Colonic mucosa (tissue), 4 donors: ENCODE measurements around the gene ARFGEF2. TPM values are rescaled to one million over a fixed set of nuclear protein-coding genes. Genes with fewer than 3 reads are reported as not detected.

ENCODE experiments used
- DNase-seq: peaks from one replicate; pipeline ENCODE4 v3.0.0-alpha.2; 2020
- H3K27ac ChIP-seq: fragments of 200-600 bp; one replicate; pipeline ENCODE4 v1.8.0; 2021
- H3K27me3 ChIP-seq: fragments of 200-600 bp; one replicate; pipeline ENCODE4 v1.8.0; 2021
- H3K36me3 ChIP-seq: fragments of 200-600 bp; one replicate; pipeline ENCODE4 v1.8.0; 2021
- H3K4me1 ChIP-seq: fragments of 200-600 bp; one replicate; pipeline ENCODE4 v1.8.0; 2021; ENCODE audit warnings: mild to moderate bottlenecking
- H3K4me3 ChIP-seq: fragments of 200-600 bp; one replicate; pipeline ENCODE4 v1.8.0; 2021
- H3K9ac ChIP-seq, 2 donors: one replicate each; pipeline ENCODE4 v1.7.0; 2013; ENCODE audit warnings: control low read depth in 2 of 2, low read depth in 2 of 2, low read length in 2 of 2
- H3K9me3 ChIP-seq: fragments of 200-600 bp; one replicate; pipeline ENCODE4 v1.8.0; 2021
- CTCF ChIP-seq: fragments of 200-600 bp; IDR thresholded peaks from one replicate; pipeline ENCODE4 v1.8.0; 2022; ENCODE audit warnings: antibody characterized with exemption, mild to moderate bottlenecking
- intact Hi-C: fragments of 100-400 bp; cut with DNase I; formaldehyde crosslinking; loops from one replicate; pipeline ENCODE4 v1.14.1; 2022
- total RNA-seq, 2 donors: library from RNA; stranded (reverse); fragmentation: NEBNext Ultra II Directional in 1 of 2; extraction: Animal tissue kit (Norgen Biotek cat#: 25700) in 1 of 2; gene quantifications; one replicate each; pipeline ENCODE4 v1.2.1, GENCODE V29; 2021
- donor health status: healthy.
- donor health status: DM: no; HTN: no; CAD: no.
- donor health status: DM: no; HTN: no; CAD: no.

The ARFGEF2 gene
- total RNA-seq, 2 donors from 2014 or later, result 46.9 to 74.1 TPM

GRCh38 chr20:48892891-48893290, 28.6 kb upstream of the ARFGEF2 start:
- Histone ChIP-seq H3K36me3 (no peaks in the 10 kb centered on the region), H3K9me3 (no peaks in the 10 kb centered on the region), H3K9ac (no peak overlapping the region), H3K4me3 (no peak overlapping the region), H3K27ac (no peak overlapping the region), H3K27me3 (no peaks in the 10 kb centered on the region), H3K4me1 (no peaks in the 10 kb centered on the region)
- DNase-seq, result no peak
- no peak for TF ChIP-seq CTCF
- intact Hi-C loops, result no loop called here

- DNase-seq, result no peak
- Histone ChIP-seq H3K27me3 (no peaks in the 10 kb centered on the region), H3K9ac (no peak overlapping the region), H3K4me3 (no peak overlapping the region), H3K36me3 (no peaks in the 10 kb centered on the region), H3K27ac (no peak overlapping the region), H3K9me3 (no peaks in the 10 kb centered on the region), H3K4me1 (no peaks in the 10 kb centered on the region)
- intact Hi-C loops, result no loop called here
- no peak for TF ChIP-seq CTCF
Observed at GRCh38 chr20:48893374-48893773, 28.1 kb upstream of the ARFGEF2 start.

GRCh38 chr20:48897305-48898010, 24.1 kb upstream of the ARFGEF2 start:
- Histone ChIP-seq H3K4me3 (no peak overlapping the region), H3K27me3 (no peaks in the 10 kb centered on the region), H3K27ac (no peak overlapping the region), H3K36me3 (no peaks in the 10 kb centered on the region), H3K4me1 (no peaks in the 10 kb centered on the region), H3K9me3 (no peaks in the 10 kb centered on the region), H3K9ac (no peak overlapping the region)
- no peak for DNase-seq
- intact Hi-C loops, result no loop called here
- no peak for TF ChIP-seq CTCF

GRCh38 chr20:48898210-48898609, 23.3 kb upstream of the ARFGEF2 start:
- Histone ChIP-seq H3K4me3 (no peak overlapping the region), H3K4me1 (no peaks in the 10 kb centered on the region), H3K27ac (no peak overlapping the region), H3K27me3 (no peaks in the 10 kb centered on the region), H3K9me3 (no peaks in the 10 kb centered on the region), H3K9ac (no peak overlapping the region), H3K36me3 (no peaks in the 10 kb centered on the region)
- no peak for TF ChIP-seq CTCF
- intact Hi-C loops, result no loop called here
- DNase-seq, result no peak

- Histone ChIP-seq H3K27me3 (no peaks in the 10 kb centered on the region), H3K4me1 (no peaks in the 10 kb centered on the region), H3K9me3 (no peaks in the 10 kb centered on the region), H3K36me3 (no peaks in the 10 kb centered on the region), H3K4me3 (no peak overlapping the region), H3K27ac (no peak overlapping the region), H3K9ac (no peak overlapping the region)
- intact Hi-C loops, result no loop called here
- DNase-seq, result no peak
- no peak for TF ChIP-seq CTCF
Observed at GRCh38 chr20:48898896-48899530, 22.5 kb upstream of the ARFGEF2 start.
